K562 (cell line): ENCODE results near the gene ITPR2. TPM values are rescaled to one million over a fixed set of nuclear protein-coding genes. Genes with fewer than 3 reads are reported as not detected.

ENCODE experiments used
- ATAC-seq: fragments of 200-7000 bp; cut with Tn5 transposase; 3 replicates; pipeline ENCODE4 v1.9.1; 2020; ENCODE audit warnings: moderate library complexity
- BruUV-seq: library from RNA; stranded (reverse); fragments of 400-500 nt; replicated peaks from 2 replicates; lab custom pipeline; 2021; lab: Mats Ljungman, UMichigan
- CTCF ChIA-PET: fragments of 300-600 bp; formaldehyde crosslinking; extraction: SDS; loops from one replicate; lab custom pipeline; 2021; ENCODE audit warnings: low intra/inter-chr PET ratio; lab: Yijun Ruan, JAX
- POLR2A ChIA-PET: fragments of 300-600, 350-650 bp; sonication (Branson Sonifier 250); formaldehyde crosslinking; extraction: SDS; loops from one replicate; lab custom pipeline; 2021; ENCODE audit warnings: antibody characterized with exemption, inconsistent platforms; lab: Yijun Ruan, JAX
- DNase-seq, 4 experiments: peaks; one replicate each; pipeline versions ENCODE4 v3.0.0 to v3.0.0-alpha.2; 2011 to 2018; ENCODE audit warnings: low spot score in 3 of 4, mixed read lengths in 3 of 4; ENCODE audit errors: extremely low read depth in 1 of 4
- FAIRE-seq: peaks from 2 replicates; lab custom pipeline; 2011; peaks lifted over from hg19 to GRCh38; lab: Jason Lieb, UNC
- H2AFZ ChIP-seq: 2 replicates; pipeline ENCODE4 v1.6.0; 2011; ENCODE audit warnings: low read depth, low read length, control low read depth, inconsistent platforms
- H3K27ac ChIP-seq: fragments of 200-600 bp; 3 replicates; pipeline ENCODE4 v1.8.0; 2011; ENCODE audit warnings: low read depth, mild to moderate bottlenecking, control low read depth, inconsistent platforms, low read length, moderate library complexity, mixed read lengths; ENCODE audit errors: extremely low read depth
- H3K27me3 ChIP-seq, 2 experiments: fragments of 300-600 bp in 1 of 2; 2 replicates in 1 of 2; 3 replicates in 1 of 2; pipeline versions ENCODE4 v1.6.0 to v1.8.0; 2011; ENCODE audit warnings: inconsistent platforms in 2 of 2, low read length in 2 of 2, mild to moderate bottlenecking in 1 of 2, mixed read lengths in 1 of 2, moderate library complexity in 1 of 2; ENCODE audit not compliant: control insufficient read depth in 2 of 2, insufficient read depth in 2 of 2
- H3K36me3 ChIP-seq: fragments of 300-600 bp; 3 replicates; pipeline ENCODE4 v1.8.0; 2011; ENCODE audit warnings: mild to moderate bottlenecking, low read length, inconsistent platforms; ENCODE audit not compliant: control insufficient read depth, insufficient read depth
- H3K4me1 ChIP-seq, 2 experiments: fragments of 200-600 bp in 1 of 2; replicated peaks in 1 of 2; 2 replicates in 1 of 2; 3 replicates in 1 of 2; pipeline versions ENCODE4 v1.5.1 to v1.8.0; 2011; ENCODE audit warnings: inconsistent platforms in 2 of 2, low read length in 2 of 2, mild to moderate bottlenecking in 1 of 2, mixed read lengths in 1 of 2, moderate library complexity in 1 of 2; ENCODE audit not compliant: control insufficient read depth in 2 of 2, insufficient read depth in 2 of 2
- H3K4me2 ChIP-seq: 2 replicates; pipeline ENCODE4 v1.6.1; 2011; ENCODE audit warnings: low read length, control low read depth, inconsistent platforms, mixed read lengths; ENCODE audit not compliant: insufficient read depth
- H3K4me3 ChIP-seq: fragments of 200-600 bp; sonication (generic), shearing (Covaris generic); 2 replicates; pipeline ENCODE4 v1.5.1; 2016; ENCODE audit warnings: control low read depth, inconsistent platforms
- H3K79me2 ChIP-seq: fragments of 200-600 bp; 3 replicates; pipeline ENCODE4 v1.8.0; 2011; ENCODE audit warnings: low read length, inconsistent platforms; ENCODE audit not compliant: control insufficient read depth, insufficient read depth
- H3K9ac ChIP-seq, 2 experiments: 2 replicates each; pipeline versions ENCODE4 v1.6.0 to v1.6.1; 2011; ENCODE audit warnings: low read depth in 2 of 2, low read length in 2 of 2, control low read depth in 1 of 2, inconsistent platforms in 1 of 2, mild to moderate bottlenecking in 1 of 2, mixed read lengths in 1 of 2; ENCODE audit not compliant: insufficient read depth in 1 of 2
- H3K9me1 ChIP-seq: one replicate; pipeline ENCODE4 v1.6.0; 2011; ENCODE audit warnings: inconsistent platforms, mild to moderate bottlenecking, low read length, moderate library complexity; ENCODE audit not compliant: control insufficient read depth, insufficient read depth
- H3K9me3 ChIP-seq: replicated peaks from 2 replicates; pipeline ENCODE4 v1.5.1; 2011; ENCODE audit warnings: low read depth, low read length, inconsistent platforms; ENCODE audit not compliant: control insufficient read depth, insufficient read depth
- H4K20me1 ChIP-seq: replicated peaks from 2 replicates; pipeline ENCODE4 v1.6.1; 2011; ENCODE audit warnings: low read length, inconsistent platforms, mixed read lengths; ENCODE audit not compliant: control insufficient read depth, insufficient read depth
- ARID1B ChIP-seq: fragments of 450-650 bp; IDR thresholded peaks from 2 replicates; pipeline ENCODE4 v1.6.1; 2016; ENCODE audit warnings: antibody characterized with exemption, mild to moderate bottlenecking, inconsistent platforms
- COPS2 ChIP-seq: fragments of 450-650 bp; conservative IDR thresholded peaks from 2 replicates; pipeline ENCODE4 v1.6.1; 2016; ENCODE audit warnings: mild to moderate bottlenecking, moderate library complexity
- MBD2 ChIP-seq: sonication (generic); IDR thresholded peaks from 2 replicates; pipeline ENCODE4 v1.6.1; 2016; ENCODE audit warnings: low read depth, borderline replicate concordance
- MCM2 ChIP-seq: fragments of 450-650 bp; IDR thresholded peaks from 2 replicates; pipeline ENCODE4 v1.6.1; 2017; ENCODE audit warnings: low read depth, mild to moderate bottlenecking
- NFE2 ChIP-seq: IDR thresholded peaks from 2 replicates; pipeline ENCODE4 v1.6.1; 2014; ENCODE audit warnings: antibody characterized with exemption, low read depth
- NKRF ChIP-seq: fragments of 450-650 bp; IDR thresholded peaks from 2 replicates; pipeline ENCODE4 v1.6.1; 2016; ENCODE audit warnings: borderline replicate concordance
- NUFIP1 ChIP-seq: fragments of 450-650 bp; IDR thresholded peaks from 2 replicates; pipeline ENCODE4 v1.6.1; 2018; ENCODE audit not compliant: partially characterized antibody
- PRPF4 ChIP-seq: fragments of 200-400 bp; formaldehyde crosslinking; IDR thresholded peaks from one replicate; pipeline ENCODE4 v1.6.1; 2017; ENCODE audit warnings: low read length, low read depth, mild to moderate bottlenecking; ENCODE audit not compliant: insufficient read depth, poor library complexity, severe bottlenecking
- TOE1 ChIP-seq, 2 experiments: fragments of 450-650 bp in 1 of 2; sonication (generic) in 1 of 2; formaldehyde crosslinking in 1 of 2; IDR thresholded peaks; 2 replicates each; pipeline versions ENCODE4 v1.7.1 to v1.8.0; 2016 to 2022; ENCODE audit warnings: borderline replicate concordance in 2 of 2, mild to moderate bottlenecking in 2 of 2, antibody characterized with exemption in 1 of 2, inconsistent platforms in 1 of 2, low read depth in 1 of 2, missing genetic modification reagents in 1 of 2, moderate library complexity in 1 of 2
- ZNF24 ChIP-seq: fragments of 450-650 bp; IDR thresholded peaks from 2 replicates; pipeline ENCODE4 v1.6.1; 2016
- ZNF263 ChIP-seq: sonication (generic); formaldehyde crosslinking; IDR thresholded peaks from 2 replicates; pipeline ENCODE4 v1.8.0; 2022; ENCODE audit warnings: mild to moderate bottlenecking, missing genetic modification reagents, borderline replicate concordance
- ZNF347 ChIP-seq: fragments of 450-650 bp; formaldehyde crosslinking; IDR thresholded peaks from 2 replicates; pipeline ENCODE4 v1.4.0; 2020; ENCODE audit warnings: low read depth, mild to moderate bottlenecking, moderate library complexity
- WGBS: fragments of 100-300 bp; shearing (Covaris generic); methylation state at CpG from one replicate; pipeline ENCODE4 v1.1.6; 2016; ENCODE audit warnings: low coverage, mixed read lengths; ENCODE audit not compliant: insufficient coverage; ENCODE audit errors: missing lambda C conversion rate; 5-methylcytosine and 5-hydroxymethylcytosine counted together
- in situ Hi-C: fragments of 300-500 bp; cut with MboI; formaldehyde crosslinking; loops from 4 replicates; pipeline ENCODE4 v1.15.0; 2018; ENCODE audit warnings: inconsistent platforms, mixed read lengths
- intact Hi-C: fragments of 100-400 bp; cut with micrococcal nuclease; formaldehyde crosslinking; loops from 2 replicates; pipeline ENCODE4 v1.14.2; 2022
- polyA plus RNA-seq, 8 experiments: library from polyadenylated mRNA; depleted of rRNA in 4 of 8; stranded (reverse) in 5 of 8; unstranded in 3 of 8; fragments of >200 nt; fragmentation: Nextera tagmentation in 2 of 8; fragmentation: Illumina TruSeq in 1 of 8; extraction: Ambion mirVana in 2 of 8; extraction: Trizol in 1 of 8; gene quantifications; 2 replicates each; pipeline versions ENCODE4 v1.2.1 to v1.2.3, GENCODE V29; 2011 to 2014; ENCODE audit warnings: inconsistent platforms in 1 of 8, missing spikeins in 1 of 8
- total RNA-seq, 7 experiments: library from RNA; depleted of rRNA in 6 of 7; stranded (reverse); fragments of >200 nt in 6 of 7; fragmentation: Illumina TruSeq in 2 of 7; extraction: Trizol in 2 of 7; gene quantifications; 2 replicates each; pipeline versions ENCODE4 v1.2.1 to v1.2.3, GENCODE V29; 2011 to 2021; ENCODE audit warnings: low replicate concordance in 1 of 7
- TF ChIP-seq, protein P1 (sequence below): fragments of 250-450 bp; sonication (Bioruptor Pico); IDR thresholded peaks from 2 replicates; pipeline ENCODE4 v1.9.0; 2021; ENCODE audit warnings: mild to moderate bottlenecking
- TF ChIP-seq, protein P2 (sequence below): sonication (generic); formaldehyde crosslinking; IDR thresholded peaks from 2 replicates; pipeline ENCODE4 v1.8.1; 2023; ENCODE audit warnings: mild to moderate bottlenecking, missing genetic modification reagents
- TF ChIP-seq, protein P3 (sequence below): fragments of 450-650 bp; formaldehyde crosslinking; IDR thresholded peaks from 2 replicates; pipeline ENCODE4 v1.4.0; 2020; ENCODE audit warnings: mild to moderate bottlenecking, moderate library complexity
- TF ChIP-seq, protein P4 (sequence below): fragments of 250-450 bp; sonication (Bioruptor Pico); IDR thresholded peaks from 2 replicates; pipeline ENCODE4 v1.4.0; 2020; ENCODE audit warnings: mild to moderate bottlenecking, moderate library complexity

The ITPR2 gene
- total and polyA plus RNA-seq, 9 of the 15 experiments (the other 6 are each of a cell fraction or from before 2014, with no cell fraction given), result 0.21 to 3.3 (median 0.95) TPM

- Histone ChIP-seq H3K9ac (no peak overlapping the region), H4K20me1 (no peaks in the 10 kb centered on the region), H3K27ac (no peak overlapping the region), H3K9me1 (no peaks in the 10 kb centered on the region), H3K79me2 (no peaks in the 10 kb centered on the region), H3K36me3 (no peaks in the 10 kb centered on the region), H3K4me2 (no peak overlapping the region), H3K9me3 (no peaks in the 10 kb centered on the region), H3K27me3 (no peaks in the 10 kb centered on the region), H3K4me3 (no peak overlapping the region), H3K4me1 (no peaks in the 10 kb centered on the region; a peak in 2 of 5 replicates), H2AFZ (no peak overlapping the region)
- intact Hi-C loops (loop anchor here (5.0 kb wide), 1 partner anchor 513 kb away; no protein-coding TSS in a partner anchor), in situ Hi-C loops (no loop called here)
- CTCF ChIA-PET, result no interaction called here
- POLR2A ChIA-PET, result no interaction called here
- FAIRE-seq (no peak), ATAC-seq (no peak), DNase-seq (no peak)
- no TSS peak for BruUV-seq
- 14% methylated on average over 8 of the region's 8 CpGs for WGBS
- no peak for TF ChIP-seq ZNF347
- TF ChIP-seq, protein P1, sequence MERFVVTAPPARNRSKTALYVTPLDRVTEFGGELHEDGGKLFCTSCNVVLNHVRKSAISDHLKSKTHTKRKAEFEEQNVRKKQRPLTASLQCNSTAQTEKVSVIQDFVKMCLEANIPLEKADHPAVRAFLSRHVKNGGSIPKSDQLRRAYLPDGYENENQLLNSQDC (CRISPR knock-in tag), result no peak
- TF ChIP-seq ARID1B, result no peak
- TF ChIP-seq NFE2, result no peak
- TF ChIP-seq, protein P2, sequence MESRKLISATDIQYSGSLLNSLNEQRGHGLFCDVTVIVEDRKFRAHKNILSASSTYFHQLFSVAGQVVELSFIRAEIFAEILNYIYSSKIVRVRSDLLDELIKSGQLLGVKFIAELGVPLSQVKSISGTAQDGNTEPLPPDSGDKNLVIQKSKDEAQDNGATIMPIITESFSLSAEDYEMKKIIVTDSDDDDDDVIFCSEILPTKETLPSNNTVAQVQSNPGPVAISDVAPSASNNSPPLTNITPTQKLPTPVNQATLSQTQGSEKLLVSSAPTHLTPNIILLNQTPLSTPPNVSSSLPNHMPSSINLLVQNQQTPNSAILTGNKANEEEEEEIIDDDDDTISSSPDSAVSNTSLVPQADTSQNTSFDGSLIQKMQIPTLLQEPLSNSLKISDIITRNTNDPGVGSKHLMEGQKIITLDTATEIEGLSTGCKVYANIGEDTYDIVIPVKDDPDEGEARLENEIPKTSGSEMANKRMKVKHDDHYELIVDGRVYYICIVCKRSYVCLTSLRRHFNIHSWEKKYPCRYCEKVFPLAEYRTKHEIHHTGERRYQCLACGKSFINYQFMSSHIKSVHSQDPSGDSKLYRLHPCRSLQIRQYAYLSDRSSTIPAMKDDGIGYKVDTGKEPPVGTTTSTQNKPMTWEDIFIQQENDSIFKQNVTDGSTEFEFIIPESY, result no peak
- no peak for TF ChIP-seq MCM2
- TF ChIP-seq NUFIP1, result no peak
- TF ChIP-seq, protein P3, sequence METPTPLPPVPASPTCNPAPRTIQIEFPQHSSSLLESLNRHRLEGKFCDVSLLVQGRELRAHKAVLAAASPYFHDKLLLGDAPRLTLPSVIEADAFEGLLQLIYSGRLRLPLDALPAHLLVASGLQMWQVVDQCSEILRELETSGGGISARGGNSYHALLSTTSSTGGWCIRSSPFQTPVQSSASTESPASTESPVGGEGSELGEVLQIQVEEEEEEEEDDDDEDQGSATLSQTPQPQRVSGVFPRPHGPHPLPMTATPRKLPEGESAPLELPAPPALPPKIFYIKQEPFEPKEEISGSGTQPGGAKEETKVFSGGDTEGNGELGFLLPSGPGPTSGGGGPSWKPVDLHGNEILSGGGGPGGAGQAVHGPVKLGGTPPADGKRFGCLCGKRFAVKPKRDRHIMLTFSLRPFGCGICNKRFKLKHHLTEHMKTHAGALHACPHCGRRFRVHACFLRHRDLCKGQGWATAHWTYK (CRISPR knock-in tag), result no peak
- TF ChIP-seq COPS2, result no peak
- no peak for TF ChIP-seq NKRF
- TF ChIP-seq ZNF24, result no peak
- TF ChIP-seq PRPF4, result no peak
- TF ChIP-seq, protein P4, sequence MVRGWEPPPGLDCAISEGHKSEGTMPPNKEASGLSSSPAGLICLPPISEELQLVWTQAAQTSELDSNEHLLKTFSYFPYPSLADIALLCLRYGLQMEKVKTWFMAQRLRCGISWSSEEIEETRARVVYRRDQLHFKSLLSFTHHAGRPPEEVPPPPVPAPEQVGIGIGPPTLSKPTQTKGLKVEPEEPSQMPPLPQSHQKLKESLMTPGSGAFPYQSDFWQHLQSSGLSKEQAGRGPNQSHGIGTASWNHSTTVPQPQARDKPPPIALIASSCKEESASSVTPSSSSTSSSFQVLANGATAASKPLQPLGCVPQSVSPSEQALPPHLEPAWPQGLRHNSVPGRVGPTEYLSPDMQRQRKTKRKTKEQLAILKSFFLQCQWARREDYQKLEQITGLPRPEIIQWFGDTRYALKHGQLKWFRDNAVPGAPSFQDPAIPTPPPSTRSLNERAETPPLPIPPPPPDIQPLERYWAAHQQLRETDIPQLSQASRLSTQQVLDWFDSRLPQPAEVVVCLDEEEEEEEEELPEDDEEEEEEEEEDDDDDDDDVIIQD (CRISPR knock-in tag), result no peak
- TF ChIP-seq TOE1 (IDR thresholded peaks at IDR 0.05; ENCODE audit: borderline replicate concordance), result no peak
- TF ChIP-seq TOE1 (CRISPR knock-in tag; IDR thresholded peaks at IDR 0.05; ENCODE audit: borderline replicate concordance, low read depth), result no peak
- no peak for TF ChIP-seq ZNF263 (CRISPR knock-in tag)
- no peak for TF ChIP-seq MBD2
Observed at GRCh38 chr12:26610774-26611173, 222.2 kb downstream of the ITPR2 start.
